MM.1S (cell line): ENCODE data around the gene ATAD3A.
"Not testable (repeated sequence)": the region's sequence is repeated elsewhere in the genome, so short reads cannot be mapped to it uniquely, and the experiment has no call there.

Source experiments
- EZH2 ChIP-seq: fragments of 300-600 bp; sonication (generic); optimal IDR thresholded peaks from 2 replicates; pipeline ENCODE3; 2017; ENCODE audit warnings: low read depth, mild to moderate bottlenecking, antibody characterized with exemption, low read length, mixed read lengths
- EZH2phosphoT487 ChIP-seq: fragments of 300-600 bp; sonication (generic); IDR thresholded peaks from 2 replicates; pipeline ENCODE4 v1.6.1; 2018; ENCODE audit warnings: antibody characterized with exemption, low read length
- TF ChIP-seq, protein P1 (sequence below): fragments of 300-600 bp; sonication (generic); IDR thresholded peaks from 2 replicates; pipeline ENCODE4 v1.5.1; 2016; ENCODE audit warnings: antibody characterized with exemption, low read length, mixed read lengths

DNA sequence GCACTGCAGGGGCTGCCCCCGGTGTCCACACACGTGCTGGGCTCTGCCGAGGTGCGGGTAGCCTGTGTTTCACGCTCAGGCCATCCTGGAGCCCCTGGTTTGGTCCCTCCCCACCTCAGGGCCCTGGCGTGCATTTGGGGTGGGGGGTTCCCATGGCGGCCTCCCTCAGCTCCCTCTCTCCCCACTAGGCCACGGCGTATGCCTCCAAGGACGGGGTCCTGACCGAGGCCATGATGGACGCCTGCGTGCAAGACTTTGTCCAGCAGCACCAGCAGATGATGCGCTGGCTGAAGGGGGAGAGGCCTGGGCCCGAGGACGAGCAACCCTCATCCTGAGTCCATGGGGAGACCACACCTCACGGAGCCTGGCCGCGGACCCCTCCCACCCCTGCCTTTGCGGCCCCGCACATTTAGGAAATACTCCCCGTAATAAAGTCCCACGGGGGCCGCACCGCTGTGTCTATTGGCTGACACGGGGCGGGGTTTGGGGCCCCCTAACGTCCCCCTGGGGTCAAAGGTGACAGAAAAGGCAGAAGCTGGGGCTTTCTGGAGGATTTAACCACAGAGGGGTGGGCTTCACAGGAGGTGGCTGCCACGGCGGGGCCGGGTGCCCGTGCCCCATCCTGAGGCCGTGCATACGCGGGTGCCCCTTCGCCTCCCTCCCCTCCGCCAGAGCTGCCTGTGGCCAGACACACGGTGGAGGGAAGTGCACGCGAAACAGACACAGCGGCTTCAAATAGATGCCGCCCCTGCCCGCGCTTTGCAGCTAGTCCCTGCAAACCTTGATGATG lies 43.6 kb upstream of the ATAD3A start:
- TF ChIP-seq, protein P1, sequence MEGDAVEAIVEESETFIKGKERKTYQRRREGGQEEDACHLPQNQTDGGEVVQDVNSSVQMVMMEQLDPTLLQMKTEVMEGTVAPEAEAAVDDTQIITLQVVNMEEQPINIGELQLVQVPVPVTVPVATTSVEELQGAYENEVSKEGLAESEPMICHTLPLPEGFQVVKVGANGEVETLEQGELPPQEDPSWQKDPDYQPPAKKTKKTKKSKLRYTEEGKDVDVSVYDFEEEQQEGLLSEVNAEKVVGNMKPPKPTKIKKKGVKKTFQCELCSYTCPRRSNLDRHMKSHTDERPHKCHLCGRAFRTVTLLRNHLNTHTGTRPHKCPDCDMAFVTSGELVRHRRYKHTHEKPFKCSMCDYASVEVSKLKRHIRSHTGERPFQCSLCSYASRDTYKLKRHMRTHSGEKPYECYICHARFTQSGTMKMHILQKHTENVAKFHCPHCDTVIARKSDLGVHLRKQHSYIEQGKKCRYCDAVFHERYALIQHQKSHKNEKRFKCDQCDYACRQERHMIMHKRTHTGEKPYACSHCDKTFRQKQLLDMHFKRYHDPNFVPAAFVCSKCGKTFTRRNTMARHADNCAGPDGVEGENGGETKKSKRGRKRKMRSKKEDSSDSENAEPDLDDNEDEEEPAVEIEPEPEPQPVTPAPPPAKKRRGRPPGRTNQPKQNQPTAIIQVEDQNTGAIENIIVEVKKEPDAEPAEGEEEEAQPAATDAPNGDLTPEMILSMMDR, result not testable (repeated sequence)
- TF ChIP-seq EZH2, EZH2phosphoT487: not testable (repeated sequence)
